T-helper 1 cell treated with Interleukin-12 subunit alpha and Interleukin-12 subunit beta and Interleukin-4 antibody, amounts not matched to agents 30 μg/mL and 1 μg/mL, for 36 hours (primary cell): ENCODE measurements around the gene GSTM2.

Experiments used
- H3K27ac Mint-ChIP-seq: one replicate; pipeline ENCODE4 v1.8.0; 2021; ENCODE audit warnings: mild to moderate bottlenecking, mixed read lengths
- H3K27me3 Mint-ChIP-seq: one replicate; pipeline ENCODE4 v1.8.0; 2021; ENCODE audit warnings: low read depth, mixed read lengths
- H3K36me3 Mint-ChIP-seq: one replicate; pipeline ENCODE4 v1.8.0; 2021; ENCODE audit warnings: low read depth, mixed read lengths
- H3K4me1 Mint-ChIP-seq: one replicate; pipeline ENCODE4 v1.8.0; 2021; ENCODE audit warnings: low read depth, mixed read lengths
- H3K4me3 Mint-ChIP-seq: one replicate; pipeline ENCODE4 v1.8.0; 2021; ENCODE audit warnings: mild to moderate bottlenecking, moderate library complexity, mixed read lengths
- H3K9me3 Mint-ChIP-seq: one replicate; pipeline ENCODE4 v1.8.0; 2021; ENCODE audit warnings: mixed read lengths

Gene GSTM2

DNA sequence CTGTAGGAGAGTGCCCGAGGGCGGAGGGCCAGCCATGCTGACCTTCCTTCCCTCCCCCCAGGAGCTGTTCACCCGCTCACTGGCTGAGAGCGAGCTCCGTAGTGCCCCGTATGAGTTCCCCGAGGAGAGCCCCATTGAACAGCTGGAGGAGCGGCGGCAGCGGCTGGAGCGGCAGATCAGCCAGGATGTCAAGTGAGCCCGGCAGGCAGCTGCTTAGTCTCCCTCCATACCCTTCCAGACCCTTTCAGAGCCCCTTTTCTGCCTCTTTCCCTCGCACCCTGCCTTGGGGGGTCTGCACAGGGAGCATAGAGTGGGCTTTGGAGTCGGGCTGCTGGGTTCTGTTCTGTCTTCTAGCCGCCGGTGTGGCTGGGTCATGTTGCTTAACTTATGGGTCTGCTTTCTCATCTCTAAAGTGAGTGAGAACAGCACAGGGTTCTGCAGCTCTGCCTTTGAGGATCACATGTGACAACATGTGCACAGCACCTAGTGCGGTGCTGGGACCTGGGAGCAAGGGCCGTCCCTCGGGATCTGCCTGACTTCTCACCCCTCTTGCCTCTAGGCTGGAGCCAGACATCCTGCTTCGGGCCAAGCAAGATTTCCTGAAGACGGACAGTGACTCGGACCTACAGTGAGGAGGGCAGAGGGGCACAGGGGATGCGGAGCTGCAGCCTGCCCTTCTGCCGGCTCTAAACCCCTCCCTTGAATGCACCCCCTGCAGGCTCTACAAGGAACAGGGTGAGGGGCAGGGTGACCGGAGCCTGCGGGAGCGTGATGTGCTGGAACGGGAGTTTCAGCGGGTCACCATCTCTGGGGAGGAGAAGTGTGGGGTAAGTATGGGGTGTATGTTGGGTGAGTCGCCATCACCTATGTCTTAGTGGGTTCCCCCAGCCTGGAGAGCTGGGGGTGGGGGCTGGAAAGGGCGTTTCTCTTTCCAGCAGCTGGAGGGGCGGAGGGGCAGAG lies 42.0 kb upstream of the GSTM2 start:
- no peaks in the 10 kb centered on the region for H3K27me3 Mint-ChIP-seq
- H3K27ac Mint-ChIP-seq: no peak overlapping the region
- no peak overlapping the region for H3K4me3 Mint-ChIP-seq
- peaks cover 37% of the 10 kb centered on the region for H3K4me1 Mint-ChIP-seq
- peaks cover 22% of the 10 kb centered on the region for H3K36me3 Mint-ChIP-seq
- H3K9me3 Mint-ChIP-seq: no peaks in the 10 kb centered on the region

DNA sequence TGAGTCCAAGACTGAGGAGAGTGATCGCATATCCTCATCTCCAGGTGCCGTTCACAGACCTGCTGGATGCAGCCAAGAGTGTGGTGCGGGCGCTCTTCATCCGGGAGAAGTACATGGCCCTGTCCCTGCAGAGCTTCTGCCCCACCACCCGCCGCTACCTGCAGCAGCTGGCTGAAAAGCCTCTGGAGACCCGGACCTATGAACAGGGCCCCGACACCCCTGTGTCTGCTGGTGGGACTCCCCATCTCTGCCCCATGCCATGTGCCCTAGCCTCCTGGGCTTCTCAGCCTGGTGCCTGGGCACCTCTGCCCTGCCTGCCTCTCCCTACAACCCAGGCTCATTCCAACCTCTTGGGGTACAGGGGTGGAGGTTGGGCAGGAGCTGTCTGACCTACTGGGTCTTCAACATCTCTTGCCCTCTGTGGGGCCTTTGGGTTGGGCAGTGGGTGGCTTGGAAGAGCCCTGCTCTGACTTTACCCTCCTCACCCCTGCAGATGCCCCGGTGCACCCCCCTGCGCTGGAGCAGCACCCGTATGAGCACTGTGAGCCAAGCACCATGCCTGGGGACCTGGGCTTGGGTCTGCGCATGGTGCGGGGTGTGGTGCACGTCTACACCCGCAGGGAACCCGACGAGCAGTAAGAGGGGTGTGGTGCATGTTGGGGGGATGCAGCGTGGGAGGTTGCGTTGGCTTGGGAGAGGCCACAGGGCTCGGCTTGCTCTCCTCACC lies 41.0 kb upstream of the GSTM2 start:
- H3K9me3 Mint-ChIP-seq: no peaks in the 10 kb centered on the region
- H3K4me1 Mint-ChIP-seq: peaks cover 31% of the 10 kb centered on the region
- no peaks in the 10 kb centered on the region for H3K27me3 Mint-ChIP-seq
- H3K27ac Mint-ChIP-seq: no peak overlapping the region
- no peak overlapping the region for H3K4me3 Mint-ChIP-seq
- peaks cover 22% of the 10 kb centered on the region for H3K36me3 Mint-ChIP-seq

DNA sequence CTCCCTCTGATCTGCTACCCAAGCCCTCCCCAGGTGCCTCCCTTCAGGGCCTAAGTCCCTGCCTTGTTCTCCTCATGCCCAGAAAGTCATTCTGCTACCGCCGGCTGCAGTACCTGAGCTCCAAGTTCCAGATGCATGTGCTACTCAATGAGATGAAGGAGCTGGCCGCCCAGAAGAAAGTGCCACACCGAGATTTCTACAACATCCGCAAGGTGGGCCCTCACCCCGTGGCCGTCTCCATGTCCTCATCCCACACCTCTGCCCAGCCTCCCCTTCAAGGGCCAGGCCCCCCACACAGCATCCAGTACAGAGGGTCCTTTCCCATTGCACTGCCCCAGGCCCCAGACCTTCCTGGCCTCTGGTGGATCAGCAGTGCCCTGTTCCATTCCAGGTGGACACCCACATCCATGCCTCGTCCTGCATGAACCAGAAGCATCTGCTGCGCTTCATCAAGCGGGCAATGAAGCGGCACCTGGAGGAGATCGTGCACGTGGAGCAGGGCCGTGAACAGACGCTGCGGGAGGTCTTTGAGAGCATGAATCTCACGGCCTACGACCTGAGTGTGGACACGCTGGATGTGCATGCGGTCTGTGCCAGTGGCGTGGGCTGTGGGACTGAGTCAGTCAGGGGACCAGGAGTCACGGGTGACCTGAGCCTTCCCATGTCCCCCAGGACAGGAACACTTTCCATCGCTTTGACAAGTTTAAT lies 40.0 kb upstream of the GSTM2 start:
- no peak overlapping the region for H3K27ac Mint-ChIP-seq
- peaks cover 21% of the 10 kb centered on the region for H3K4me1 Mint-ChIP-seq
- H3K27me3 Mint-ChIP-seq: no peaks in the 10 kb centered on the region
- no peaks in the 10 kb centered on the region for H3K9me3 Mint-ChIP-seq
- peaks cover 24% of the 10 kb centered on the region for H3K36me3 Mint-ChIP-seq
- no peak overlapping the region for H3K4me3 Mint-ChIP-seq

DNA sequence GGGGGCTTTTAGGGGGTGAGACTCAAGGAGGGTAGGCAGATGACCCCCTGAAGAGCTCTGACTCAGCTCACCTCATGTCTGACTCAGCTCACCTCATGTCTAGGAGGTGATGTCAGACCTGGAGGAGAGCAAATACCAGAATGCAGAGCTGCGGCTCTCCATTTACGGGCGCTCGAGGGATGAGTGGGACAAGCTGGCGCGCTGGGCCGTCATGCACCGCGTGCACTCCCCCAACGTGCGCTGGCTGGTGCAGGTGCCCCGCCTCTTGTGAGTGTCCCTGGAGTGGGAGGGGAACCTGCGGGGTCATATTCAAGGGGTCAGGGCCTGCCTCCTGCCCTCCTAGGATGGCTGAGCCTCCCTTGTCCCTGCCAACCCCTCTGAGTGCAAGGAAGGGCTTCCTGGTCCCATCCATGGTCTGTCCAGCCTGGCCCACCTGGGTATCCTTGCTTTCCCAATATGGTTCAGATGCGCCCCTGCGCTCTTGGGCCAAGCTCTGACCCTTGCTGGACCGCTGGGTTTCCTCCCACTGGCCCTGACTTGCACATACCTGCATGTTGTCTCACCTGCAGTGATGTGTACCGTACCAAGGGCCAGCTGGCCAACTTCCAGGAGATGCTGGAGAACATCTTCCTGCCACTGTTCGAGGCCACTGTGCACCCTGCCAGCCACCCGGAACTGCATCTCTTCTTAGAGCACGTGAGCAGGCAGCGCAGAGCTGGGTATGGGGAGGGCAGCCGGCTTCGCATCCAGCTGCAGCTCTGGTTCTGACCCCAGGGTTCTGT lies 39.1 kb upstream of the GSTM2 start:
- Mint-ChIP-seq H3K27ac (no peak overlapping the region), H3K4me3 (no peak overlapping the region), H3K9me3 (no peaks in the 10 kb centered on the region), H3K36me3 (peaks cover 24% of the 10 kb centered on the region), H3K4me1 (peaks cover 13% of the 10 kb centered on the region), H3K27me3 (no peaks in the 10 kb centered on the region)

DNA sequence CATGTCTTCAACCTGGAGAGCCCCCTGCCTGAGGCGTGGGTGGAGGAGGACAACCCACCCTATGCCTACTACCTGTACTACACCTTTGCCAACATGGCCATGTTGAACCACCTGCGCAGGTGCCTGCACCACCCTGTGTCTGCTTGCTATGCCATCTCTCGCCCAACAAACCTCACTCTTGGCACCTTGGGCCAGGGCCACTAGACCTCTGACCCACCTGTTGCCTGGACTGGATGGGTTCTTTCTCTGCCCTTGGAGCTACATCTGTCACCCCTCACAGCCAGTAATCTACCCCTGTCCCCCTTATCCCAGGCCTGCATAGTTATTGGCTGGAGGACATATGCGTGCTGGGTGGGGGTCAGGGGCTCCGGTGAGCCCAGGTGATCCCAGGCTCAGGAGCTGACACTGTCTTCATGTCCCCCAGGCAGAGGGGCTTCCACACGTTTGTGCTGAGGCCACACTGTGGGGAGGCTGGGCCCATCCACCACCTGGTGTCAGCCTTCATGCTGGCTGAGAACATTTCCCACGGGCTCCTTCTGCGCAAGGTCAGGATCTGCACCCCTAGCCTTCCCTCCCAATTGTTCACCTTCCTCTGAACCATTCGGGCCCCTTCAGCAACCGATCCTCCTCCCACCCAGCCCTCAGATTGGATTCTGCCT lies 38.4 kb upstream of the GSTM2 start:
- no peak overlapping the region for H3K27ac Mint-ChIP-seq
- H3K9me3 Mint-ChIP-seq: no peaks in the 10 kb centered on the region
- peaks cover 9% of the 10 kb centered on the region for H3K4me1 Mint-ChIP-seq
- H3K4me3 Mint-ChIP-seq: no peak overlapping the region
- no peaks in the 10 kb centered on the region for H3K27me3 Mint-ChIP-seq
- H3K36me3 Mint-ChIP-seq: peaks cover 24% of the 10 kb centered on the region

DNA sequence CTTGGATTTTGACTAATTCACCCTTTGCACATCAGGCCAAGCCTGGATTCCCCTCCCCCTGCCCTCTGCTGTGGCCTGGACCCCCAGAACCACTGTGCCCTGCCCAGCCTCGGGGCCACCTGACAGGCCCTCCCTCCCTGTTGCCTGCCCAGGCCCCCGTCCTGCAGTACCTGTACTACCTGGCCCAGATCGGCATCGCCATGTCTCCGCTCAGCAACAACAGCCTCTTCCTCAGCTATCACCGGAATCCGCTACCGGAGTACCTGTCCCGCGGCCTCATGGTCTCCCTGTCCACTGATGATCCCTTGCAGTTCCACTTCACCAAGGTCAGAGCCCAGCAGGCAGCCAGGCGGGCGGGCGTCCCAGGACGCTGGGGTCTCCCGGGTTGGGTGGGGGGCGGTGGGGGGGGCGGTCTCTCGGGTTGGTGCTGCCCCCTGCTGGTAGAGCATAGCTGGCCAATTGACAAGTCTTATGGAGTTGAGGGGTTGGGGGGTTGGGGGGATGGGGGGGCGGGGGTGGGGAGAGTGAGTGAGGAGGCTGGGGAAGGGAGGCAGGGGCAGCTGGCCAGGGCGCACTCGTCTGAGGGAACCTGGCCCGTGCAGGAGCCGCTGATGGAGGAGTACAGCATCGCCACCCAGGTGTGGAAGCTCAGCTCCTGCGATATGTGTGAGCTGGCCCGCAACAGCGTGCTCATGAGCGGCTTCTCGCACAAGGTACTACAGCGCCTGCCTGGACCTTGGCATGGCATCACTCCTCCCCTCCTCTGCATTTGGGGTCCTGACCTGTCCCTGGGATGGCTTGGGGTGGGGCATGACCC lies 37.6 kb upstream of the GSTM2 start:
- peaks cover 10% of the 10 kb centered on the region for H3K4me1 Mint-ChIP-seq
- H3K27ac Mint-ChIP-seq: no peak overlapping the region
- H3K36me3 Mint-ChIP-seq: peaks cover 24% of the 10 kb centered on the region

DNA sequence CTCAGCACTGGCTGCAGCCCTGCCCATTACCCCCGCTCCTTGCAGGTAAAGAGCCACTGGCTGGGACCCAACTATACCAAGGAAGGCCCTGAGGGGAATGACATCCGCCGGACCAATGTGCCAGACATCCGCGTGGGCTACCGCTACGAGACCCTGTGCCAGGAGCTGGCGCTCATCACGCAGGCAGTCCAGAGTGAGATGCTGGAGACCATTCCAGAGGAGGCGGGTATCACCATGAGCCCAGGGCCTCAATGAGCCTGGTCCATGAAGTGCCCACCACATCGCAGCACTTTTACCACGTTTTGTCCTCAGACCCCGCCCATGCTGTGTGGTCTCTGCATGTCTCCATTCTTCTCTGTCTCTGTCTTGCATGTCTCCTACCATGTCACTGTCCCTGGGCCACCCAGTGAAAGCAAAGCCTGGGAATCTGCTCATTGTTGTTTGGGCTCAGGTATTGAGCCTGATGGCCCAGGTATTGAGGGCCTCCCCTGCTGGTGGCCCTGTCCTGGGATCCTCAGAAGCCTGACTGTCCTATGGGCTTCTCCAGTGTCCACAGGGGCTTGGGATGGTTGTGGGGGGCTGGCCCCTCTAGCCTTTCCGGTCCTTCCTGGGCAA lies 36.9 kb upstream of the GSTM2 start:
- Mint-ChIP-seq H3K27ac (no peak overlapping the region), H3K4me3 (no peak overlapping the region), H3K9me3 (no peaks in the 10 kb centered on the region), H3K27me3 (no peaks in the 10 kb centered on the region), H3K4me1 (peaks cover 8% of the 10 kb centered on the region), H3K36me3 (peaks cover 22% of the 10 kb centered on the region)

More for the DNA sequence above, 37.6 kb upstream of the GSTM2 start:
- Mint-ChIP-seq H3K27me3 (no peaks in the 10 kb centered on the region), H3K4me3 (no peak overlapping the region), H3K9me3 (no peaks in the 10 kb centered on the region)

DNA sequence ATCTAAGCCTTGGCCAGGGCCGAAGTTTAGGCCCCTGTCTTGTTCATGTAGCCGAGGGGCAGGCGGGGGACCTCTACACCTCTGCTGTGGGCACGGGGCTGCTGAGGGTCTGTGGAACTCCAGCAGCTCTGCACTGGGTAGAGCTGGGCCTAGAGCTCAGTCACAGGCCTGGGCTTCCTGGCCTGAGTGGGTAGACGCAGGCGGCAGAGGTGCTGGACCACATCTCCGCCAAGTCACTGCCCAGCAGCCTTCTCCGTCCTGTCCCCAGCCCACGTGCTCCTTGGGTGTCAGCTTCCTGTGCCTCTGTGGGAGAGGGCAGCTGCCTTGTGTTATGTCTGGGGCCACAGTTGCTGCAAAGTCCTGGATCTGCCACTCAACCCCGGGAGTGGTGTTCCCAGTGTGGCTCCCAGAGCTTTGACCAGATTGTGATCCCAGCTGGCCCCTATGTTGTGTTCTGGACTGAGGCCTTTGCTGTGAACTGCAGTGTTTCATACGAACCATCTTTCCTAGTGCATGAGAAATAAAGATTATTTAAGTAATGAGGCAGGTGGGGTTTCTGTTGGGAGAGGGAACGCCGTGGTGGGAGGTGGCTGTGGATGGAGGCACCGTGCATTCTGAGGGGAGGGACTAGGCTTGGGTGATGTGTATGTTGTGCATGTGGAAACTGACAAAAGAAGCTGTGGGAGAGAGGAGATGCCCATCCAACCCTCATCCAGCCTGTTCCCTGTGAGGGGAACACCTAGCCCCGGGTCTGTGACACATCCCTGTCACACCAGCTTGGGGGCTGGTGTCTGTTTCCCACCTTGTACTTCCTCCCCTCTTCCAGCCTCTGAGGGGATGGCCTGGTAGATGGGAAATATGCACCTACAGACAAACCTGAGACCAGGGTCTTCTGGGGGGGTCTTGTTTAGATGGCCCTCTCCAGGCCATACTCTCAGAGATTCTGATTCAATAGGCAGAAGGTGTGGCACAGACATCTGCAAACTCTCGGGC lies 36.0 kb upstream of the GSTM2 start:
- no peaks in the 10 kb centered on the region for H3K9me3 Mint-ChIP-seq
- H3K27ac Mint-ChIP-seq: no peak overlapping the region
- no peaks in the 10 kb centered on the region for H3K27me3 Mint-ChIP-seq
- peaks cover 18% of the 10 kb centered on the region for H3K36me3 Mint-ChIP-seq
- H3K4me3 Mint-ChIP-seq: no peak overlapping the region
- peaks cover 8% of the 10 kb centered on the region for H3K4me1 Mint-ChIP-seq

DNA sequence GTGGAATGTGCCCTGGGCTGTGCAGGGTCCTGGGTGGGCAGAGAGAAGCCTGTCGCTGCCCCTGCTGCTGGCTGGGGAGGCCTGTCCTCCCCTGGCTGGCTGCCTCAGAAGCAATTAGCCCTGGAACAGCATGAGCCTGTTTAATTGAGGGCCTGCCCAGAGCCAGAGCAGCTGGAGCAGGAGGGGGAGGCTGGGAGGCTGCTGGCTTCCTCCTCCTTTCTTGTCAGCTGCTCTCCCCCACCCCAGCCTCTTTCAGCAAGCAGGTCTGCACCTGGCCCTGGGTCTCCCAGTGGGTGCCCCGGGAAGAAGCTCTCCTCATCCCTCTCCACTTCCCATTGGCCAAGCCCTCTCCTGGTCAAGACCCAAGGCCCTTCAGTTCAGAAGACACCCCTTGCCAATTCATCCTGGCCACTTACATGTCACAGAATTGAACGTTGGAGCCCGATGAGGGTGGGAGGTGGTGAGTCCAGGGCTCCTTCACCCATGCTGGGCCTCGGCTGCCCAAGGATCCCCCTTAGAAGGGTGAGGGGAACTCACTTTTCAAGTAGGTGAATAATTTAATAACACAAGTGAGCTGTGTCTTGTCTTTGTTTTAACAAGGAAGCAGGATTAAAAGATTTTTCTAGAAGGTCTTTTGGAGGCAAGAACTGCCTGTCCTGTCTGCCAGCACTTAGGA lies 35.0 kb upstream of the GSTM2 start:
- H3K4me3 Mint-ChIP-seq: no peak overlapping the region
- H3K4me1 Mint-ChIP-seq: peaks cover 8% of the 10 kb centered on the region
- no peaks in the 10 kb centered on the region for H3K27me3 Mint-ChIP-seq
- peaks cover 10% of the 10 kb centered on the region for H3K36me3 Mint-ChIP-seq
- H3K27ac Mint-ChIP-seq: no peak overlapping the region
- no peaks in the 10 kb centered on the region for H3K9me3 Mint-ChIP-seq

DNA sequence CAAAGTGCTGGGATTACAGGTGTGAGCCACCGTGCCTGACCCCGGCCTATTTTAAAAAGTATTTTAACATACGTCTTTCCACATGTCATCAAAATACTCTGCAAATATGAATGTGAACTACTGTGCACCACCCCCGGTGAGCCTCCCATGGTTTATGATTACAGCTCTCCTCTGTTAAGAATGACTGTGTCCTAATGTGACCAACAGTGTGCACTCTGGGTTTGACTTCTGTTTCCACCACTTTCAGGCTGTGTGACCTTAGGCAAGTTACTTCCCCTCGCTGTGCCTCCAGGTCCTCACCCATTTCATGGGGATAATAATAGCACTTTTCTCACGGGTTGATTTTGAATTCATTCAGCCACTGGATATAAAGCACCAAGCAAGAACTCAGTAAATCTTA lies 33.6 kb upstream of the GSTM2 start:
- H3K4me3 Mint-ChIP-seq: no peak overlapping the region
- peaks cover 8% of the 10 kb centered on the region for H3K4me1 Mint-ChIP-seq
- H3K9me3 Mint-ChIP-seq: no peaks in the 10 kb centered on the region
- peaks cover 4% of the 10 kb centered on the region for H3K27me3 Mint-ChIP-seq
- H3K36me3 Mint-ChIP-seq: peaks cover 8% of the 10 kb centered on the region
- H3K27ac Mint-ChIP-seq: no peak overlapping the region
